A549 treated with RU486 at 1 μM for 4 hours (cell line): ENCODE results near the gene DBP. TPM values are rescaled to one million over a fixed set of nuclear protein-coding genes. Genes with fewer than 3 reads are reported as not detected.

Experiments used
- total RNA-seq: library from RNA; stranded (reverse); fragments of 200-300 nt; extraction: Qiagen RNA extraction; gene quantifications from 5 replicates; pipeline ENCODE4 v1.2.3, GENCODE V29; 2022; ENCODE audit warnings: low read depth

Gene DBP
- total RNA-seq = 2.0 to 3.3 TPM (median 2.7 TPM) in 5 replicates

GRCh38 chr19:48636859-48637448 lies at the start of gene DBP:
TSS of gene DBP (minus strand) at chr19:48637379. CDS start at chr19:48636994, 385 bp downstream.

GRCh38 chr19:48672994-48673393 lies 35.8 kb upstream of the DBP start, which contains the start of gene NTN5:
TSS of gene NTN5 (minus strand) at chr19:48673017. CDS start at chr19:48670986, 2,031 bp downstream.

GRCh38 chr19:48646001-48646721 lies 9.0 kb upstream of the DBP start, which contains the start of gene CA11:
TSS of gene CA11 (minus strand) at chr19:48646187. CDS start at chr19:48645632, 555 bp downstream.

GRCh38 chr19:48618916-48619691 lies 18.1 kb downstream of the DBP start, which contains the start of the genes RPL18 and SPHK2:
TSS of gene RPL18 (minus strand) at chr19:48619178. CDS start at chr19:48619143, 35 bp downstream.
TSS of gene SPHK2 (plus strand) at chr19:48619506. CDS start at chr19:48620515, 1,009 bp downstream.

GRCh38 chr19:48614436-48615230 lies 22.5 kb downstream of the DBP start, which contains the start of gene FAM83E:
TSS of gene FAM83E (minus strand) at chr19:48615076. CDS start at chr19:48613372, 1,704 bp downstream.

GRCh38 chr19:48606463-48607358 lies 30.5 kb downstream of the DBP start, which contains the start of gene SPACA4:
TSS of gene SPACA4 (plus strand) at chr19:48606742. CDS start at chr19:48606979, 237 bp downstream.

Other genes starting within 250 kb of the DBP start
- 354 to 463 TPM (median 436 TPM) in 5 replicates for gene KDELR1, start 245.8 kb downstream of the DBP start, total RNA-seq
- 7.3 to 11.8 TPM (median 10.0 TPM) in 5 replicates for gene GRIN2D, start 243.7 kb downstream of the DBP start, total RNA-seq
- 111 to 131 TPM (median 121 TPM) in 5 replicates for gene GRWD1, start 191.4 kb downstream of the DBP start, total RNA-seq
- 1.1 to 2.0 TPM (median 1.2 TPM) in 5 replicates for gene KCNJ14, start 181.8 kb downstream of the DBP start, total RNA-seq
- 51.2 to 62.6 TPM (median 58.0 TPM) in 5 replicates for gene CYTH2, start 168.0 kb downstream of the DBP start, total RNA-seq
- gene LMTK3, start 125.5 kb downstream of the DBP start, total RNA-seq = 2.1 to 4.7 TPM (median 4.2 TPM) in 5 replicates
- 14.1 to 20.7 TPM (median 15.9 TPM) in 5 replicates for gene SULT2B1, start 85.2 kb downstream of the DBP start, total RNA-seq
- gene SPACA4, start 30.6 kb downstream of the DBP start, total RNA-seq = not detected in 5 replicates
- 0.17 to 0.27 TPM (median 0.24 TPM) in 4 of 5 replicates, not detected in the other for gene FAM83E, start 22.3 kb downstream of the DBP start, total RNA-seq
- 3,160 to 3,604 TPM (median 3,243 TPM) in 5 replicates for gene RPL18, start 18.2 kb downstream of the DBP start, total RNA-seq
- gene SPHK2, start 17.9 kb downstream of the DBP start, total RNA-seq = 9.4 to 16.7 TPM (median 15.5 TPM) in 5 replicates
- 9.7 to 13.2 TPM (median 10.6 TPM) in 5 replicates for gene CA11, start 8.8 kb upstream of the DBP start, total RNA-seq
- gene NTN5, start 35.6 kb upstream of the DBP start, total RNA-seq = 0.19 to 0.30 TPM (median 0.23 TPM) in 5 replicates
- not detected in 5 replicates for gene FUT2, start 58.6 kb upstream of the DBP start, total RNA-seq
- 0.26 to 0.72 TPM (median 0.41 TPM) in 5 replicates for gene MAMSTR, start 82.3 kb upstream of the DBP start, total RNA-seq
- 0.29 to 0.75 TPM (median 0.46 TPM) in 5 replicates for gene RASIP1, start 103.2 kb upstream of the DBP start, total RNA-seq
- not detected in 5 replicates for gene IZUMO1, start 109.5 kb upstream of the DBP start, total RNA-seq
- gene FUT1, start 115.3 kb upstream of the DBP start, total RNA-seq = 0.06 to 0.13 TPM (median 0.07 TPM) in 5 replicates
- not detected in 5 replicates for gene FGF21, start 118.1 kb upstream of the DBP start, total RNA-seq
- gene BCAT2, start 173.7 kb upstream of the DBP start, total RNA-seq = 47.2 to 60.5 TPM (median 56.7 TPM) in 5 replicates
- gene HSD17B14, start 199.1 kb upstream of the DBP start, total RNA-seq = 13.4 to 17.0 TPM (median 14.8 TPM) in 5 replicates
- 1.5 to 3.0 TPM (median 2.4 TPM) in 5 replicates for gene PLEKHA4, start 231.2 kb upstream of the DBP start, total RNA-seq
- gene PPP1R15A, start 235.0 kb upstream of the DBP start, total RNA-seq = 98.8 to 159 TPM (median 116 TPM) in 5 replicates